Measurements from ENCODE around the gene CBX1.
"Not testable (repeated sequence)": the region's sequence is repeated elsewhere in the genome, so short reads cannot be mapped to it uniquely, and the experiment has no call there.

The CBX1 gene

DNA sequence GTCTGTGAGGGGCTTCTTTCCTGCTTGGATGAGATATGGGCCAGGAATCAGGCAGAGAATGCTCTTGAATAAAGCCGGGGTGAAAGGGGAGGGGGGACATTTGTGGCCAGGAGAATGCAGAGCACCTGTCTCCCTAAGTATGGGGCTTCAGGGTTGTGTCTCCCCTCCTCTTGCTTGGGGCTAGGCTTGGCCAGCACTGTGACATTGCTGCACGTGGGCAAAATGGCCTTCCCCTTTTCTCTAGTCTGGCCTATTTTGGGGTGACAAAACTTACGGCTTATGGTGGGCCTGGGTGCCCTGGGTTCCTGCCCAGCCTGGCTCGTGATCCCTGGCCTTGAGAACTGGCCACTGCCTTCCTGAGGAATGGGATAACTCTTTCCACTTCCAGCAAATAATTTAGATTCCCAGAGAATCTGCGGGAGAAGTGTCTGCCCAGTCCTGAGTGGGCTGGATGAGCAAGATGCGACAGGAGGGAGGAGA lies 47.5 kb downstream of the CBX1 start:
- no peak for FAIRE-seq
- no peak for DNase-seq (ENCODE audit: low spot score)

DNA sequence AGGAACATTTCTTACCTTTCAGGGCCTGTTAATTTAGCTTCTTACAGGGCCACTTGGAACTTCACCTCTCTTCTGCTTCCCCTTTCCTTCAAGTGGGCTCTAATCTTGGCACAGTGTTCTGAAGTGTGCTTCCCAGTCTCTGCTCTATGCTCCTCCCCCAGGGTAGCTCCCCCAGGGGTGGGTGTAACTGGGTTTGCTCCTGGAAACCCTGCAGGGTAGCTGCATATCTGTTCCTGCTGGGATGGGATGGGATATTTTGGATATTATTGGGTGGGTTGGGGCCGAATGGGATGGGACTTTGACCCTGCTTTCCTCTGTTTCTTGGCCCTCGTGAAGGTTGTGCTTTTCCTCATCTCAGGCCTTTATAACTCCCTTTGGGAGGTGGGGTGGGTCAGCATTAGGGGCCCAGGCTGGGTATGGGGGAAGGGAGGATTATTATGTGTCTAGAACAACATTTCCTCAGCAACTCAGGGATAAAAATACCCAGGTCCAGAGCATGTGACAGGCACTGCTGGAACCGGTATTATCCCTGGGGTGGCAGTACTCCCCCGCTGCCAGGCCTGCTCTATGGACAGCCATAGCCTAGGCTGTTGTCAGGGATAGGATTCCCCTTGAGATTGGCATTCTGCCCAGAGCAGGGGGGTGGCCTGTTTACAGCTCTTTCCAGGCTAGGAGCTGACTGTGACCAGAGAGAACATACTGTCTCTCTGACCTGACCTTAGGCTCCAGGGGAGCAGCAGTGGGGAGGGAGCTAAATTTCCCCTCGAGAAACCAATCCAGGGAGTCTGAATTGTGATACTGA lies 48.1 kb downstream of the CBX1 start:
- FAIRE-seq (no peak), DNase-seq (ENCODE audit: low spot score) (peak; percentile 30)

DNA sequence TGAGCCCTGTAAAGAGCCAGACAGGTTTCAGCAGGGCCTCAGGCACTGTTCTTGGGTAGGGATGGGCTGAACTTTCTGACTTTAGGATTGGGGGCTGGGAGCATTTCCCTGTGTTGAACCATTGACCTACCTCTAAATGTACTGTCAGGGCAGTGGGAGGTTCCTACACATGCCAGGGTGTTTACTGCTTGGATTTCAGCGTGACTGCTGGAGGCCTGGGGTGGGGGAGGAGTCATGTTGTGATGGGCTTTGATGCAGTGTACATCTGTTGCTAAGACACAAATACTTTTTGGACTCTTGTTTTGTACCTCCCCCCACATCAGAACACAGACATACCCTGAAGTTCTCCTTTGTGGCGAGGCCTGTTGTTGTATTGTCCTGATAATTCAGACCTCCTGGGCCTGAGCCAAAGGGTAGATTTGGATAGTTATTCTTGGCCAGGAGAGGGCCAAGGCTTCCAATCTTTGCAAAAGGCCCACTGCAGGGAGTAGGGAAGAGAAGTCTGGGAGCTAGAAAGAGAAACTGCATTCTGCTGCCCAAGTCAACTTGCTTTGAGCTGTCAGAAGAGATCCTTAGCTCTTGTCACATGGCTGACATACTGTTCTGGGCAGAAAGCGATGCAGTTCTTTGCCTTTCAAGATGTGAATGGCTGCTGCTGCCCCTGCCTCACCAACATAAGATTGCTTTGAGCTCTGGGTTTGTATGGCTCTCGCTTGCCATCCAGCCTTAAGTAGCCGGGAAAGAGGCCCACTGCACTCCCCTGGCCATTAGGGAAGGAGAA lies 49.4 kb downstream of the CBX1 start:
- DNase-seq (ENCODE audit: low spot score) (no peak), FAIRE-seq (no peak)

DNA sequence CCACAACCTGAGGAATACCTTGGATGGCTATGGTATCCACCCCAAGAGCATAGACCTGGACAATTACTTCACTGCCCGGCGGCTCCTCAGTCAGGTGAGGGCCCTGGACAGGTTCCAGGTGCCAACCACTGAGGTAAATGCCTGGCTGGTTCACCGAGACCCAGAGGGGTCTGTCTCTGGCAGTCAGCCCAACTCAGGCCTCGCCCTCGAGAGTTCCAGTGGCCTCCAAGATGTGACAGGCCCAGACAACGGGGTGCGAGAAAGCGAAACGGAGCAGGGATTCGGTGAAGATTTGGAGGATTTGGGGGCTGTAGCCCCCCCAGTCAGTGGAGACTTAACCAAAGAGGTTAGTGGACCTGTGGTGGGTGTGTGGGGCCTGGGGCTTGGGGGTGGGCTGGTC lies 50.0 kb downstream of the CBX1 start:
- FAIRE-seq (no peak), DNase-seq (ENCODE audit: low spot score) (no peak)

DNA sequence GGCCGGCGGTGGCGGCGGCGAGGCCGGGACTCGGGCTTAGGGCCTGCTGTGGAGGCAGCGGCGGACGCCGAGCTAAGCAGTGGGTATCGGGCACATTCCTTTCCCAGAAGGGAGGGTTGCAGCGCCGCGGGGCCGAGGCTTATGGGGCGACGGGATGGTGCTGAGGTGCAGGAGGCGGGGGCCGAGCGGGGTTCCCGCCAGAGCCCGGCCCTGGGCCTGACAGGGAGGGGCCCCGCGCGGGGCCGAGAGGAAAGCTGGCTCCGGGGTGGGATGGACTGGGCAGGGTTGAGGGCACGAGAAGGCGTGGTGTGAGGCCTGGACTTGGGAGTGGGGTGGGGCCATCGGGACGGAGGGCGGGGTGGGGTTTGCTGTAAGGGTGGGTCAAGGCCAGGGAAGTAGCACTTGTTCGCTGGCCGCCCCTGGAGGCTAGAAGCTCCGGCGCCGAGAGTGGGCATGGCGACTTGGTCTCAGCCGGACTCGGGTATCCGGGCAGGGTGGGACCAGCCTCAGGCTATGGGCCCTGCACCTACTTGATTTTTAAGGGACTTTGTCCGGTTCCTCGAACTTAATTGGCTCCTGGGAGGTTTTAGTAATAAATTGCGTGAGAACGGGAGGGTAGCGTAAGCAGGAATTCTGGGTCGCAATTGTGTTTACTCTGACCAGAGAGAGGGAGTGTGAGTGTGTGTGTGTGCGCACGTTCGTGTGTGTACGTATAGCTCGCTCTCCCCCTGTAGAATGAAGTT lies 52.7 kb downstream of the CBX1 start:
- FAIRE-seq (no peak), DNase-seq (ENCODE audit: low spot score) (peak; percentile 85)

- FAIRE-seq (peak; percentile 84), DNase-seq (ENCODE audit: low spot score) (peak; percentile 99)
Measured at GRCh38 chr17:48047741-48048383, 53.4 kb downstream of the CBX1 start, which contains the start of gene NFE2L1. TSS of gene NFE2L1 (plus strand) at chr17:48048359. CDS start at chr17:48051119, 2,760 bp downstream.

DNA sequence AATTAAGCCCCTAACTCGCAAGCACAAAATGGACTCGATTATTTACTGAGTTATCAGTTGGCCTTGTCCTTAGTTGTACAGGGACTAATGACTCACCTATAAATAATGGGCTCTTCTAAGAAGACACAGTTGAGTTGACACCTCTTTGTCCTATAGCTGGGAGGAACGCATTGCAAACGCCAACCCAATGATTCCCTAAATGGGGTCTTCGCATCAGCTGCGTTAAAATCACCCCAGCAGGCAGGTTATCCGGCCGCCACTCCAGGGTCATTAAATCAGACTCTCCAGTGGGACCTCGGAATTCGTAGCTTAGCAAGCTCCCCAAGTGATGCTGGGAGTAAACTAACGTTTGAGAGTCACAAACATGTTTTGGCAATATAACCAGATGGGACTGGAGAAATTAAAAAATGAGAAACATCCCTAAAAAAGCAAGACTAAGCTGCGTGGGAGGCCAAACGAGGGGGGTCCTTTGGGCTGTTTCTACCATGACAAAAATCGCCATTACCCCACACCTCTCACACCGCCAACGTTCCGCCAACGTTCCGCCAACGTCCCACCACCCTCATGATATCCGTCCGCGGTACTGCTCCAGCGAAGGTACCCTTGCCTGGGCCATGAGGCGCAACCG lies 54.1 kb downstream of the CBX1 start:
- DNase-seq (ENCODE audit: low spot score) (no peak), FAIRE-seq (no peak)

DNA sequence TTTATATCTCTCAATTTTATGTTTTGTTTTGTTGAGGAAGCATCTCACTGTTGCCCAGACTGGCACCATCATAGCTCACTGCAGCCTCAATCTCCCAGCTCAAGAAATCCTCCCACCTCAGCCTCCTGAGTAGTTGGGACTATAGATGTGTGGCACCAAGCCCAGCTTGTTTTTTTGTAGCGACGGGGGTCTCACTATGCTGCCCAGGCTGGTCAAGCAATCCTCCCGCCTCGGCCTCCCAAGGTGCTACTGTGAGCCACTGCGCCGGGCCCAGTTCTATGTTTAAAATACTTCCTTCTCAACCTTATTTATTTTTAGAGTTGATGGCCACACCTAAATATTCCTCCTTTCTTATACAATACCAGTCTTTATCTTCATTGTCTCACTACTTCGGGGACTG lies 55.0 kb downstream of the CBX1 start:
- no peak for FAIRE-seq

DNA sequence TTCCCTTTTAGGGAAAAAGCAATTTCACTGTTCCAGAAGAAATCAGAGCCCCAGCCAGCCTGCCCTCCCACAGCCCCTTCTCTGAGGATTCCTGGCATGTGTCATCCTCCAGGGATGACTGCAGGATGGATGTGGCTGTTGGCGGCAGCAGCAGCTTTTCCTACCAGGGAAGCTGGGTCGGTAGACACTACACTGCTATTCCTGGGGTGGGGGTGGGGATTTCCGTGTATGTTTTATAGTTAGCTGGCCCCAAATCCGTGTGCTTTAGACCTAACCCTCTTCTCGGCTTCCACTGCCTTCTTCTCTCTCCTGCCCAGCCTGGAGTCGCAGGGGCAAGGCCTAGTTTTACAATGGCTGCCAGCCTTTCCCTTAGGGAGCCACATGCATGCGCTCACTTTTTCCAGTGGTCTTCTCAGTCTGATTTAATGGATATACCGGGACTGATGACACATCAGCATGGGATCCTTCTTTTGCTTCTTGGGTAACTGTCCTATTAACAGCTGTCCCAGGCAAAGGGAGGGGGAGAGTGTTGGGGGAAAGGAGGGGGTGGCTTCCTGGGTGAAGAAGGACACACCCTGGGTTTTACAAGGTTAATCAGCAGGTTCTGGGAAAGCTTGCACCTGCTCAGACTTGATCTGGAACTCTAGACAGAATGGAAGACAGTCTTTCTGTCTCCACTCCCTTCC lies 55.8 kb downstream of the CBX1 start:
- DNase-seq (ENCODE audit: low spot score) (no peak), FAIRE-seq (no peak)

More for the DNA sequence above, 55.0 kb downstream of the CBX1 start:
- no peak for DNase-seq (ENCODE audit: low spot score)

DNA sequence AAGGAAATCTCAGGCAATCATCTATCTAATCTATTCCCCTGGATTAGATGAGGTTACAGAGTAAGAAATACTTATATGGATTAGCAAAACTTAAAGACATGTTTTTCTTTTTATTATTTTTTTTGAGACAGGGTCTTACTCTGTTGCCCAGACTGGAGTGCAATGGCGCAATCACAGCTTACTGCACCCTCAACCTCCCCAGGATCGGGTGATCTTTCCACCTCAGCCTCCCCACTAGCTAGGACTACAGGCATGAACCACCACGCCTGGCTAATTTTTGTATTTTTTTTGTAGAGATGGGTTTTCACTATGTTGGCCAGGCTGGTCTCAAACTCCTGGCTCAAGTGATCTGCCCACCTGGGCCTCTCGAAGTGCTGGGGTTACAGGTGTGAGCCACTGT lies 56.4 kb downstream of the CBX1 start:
- no peak for FAIRE-seq
- DNase-seq (ENCODE audit: low spot score) = no peak

DNA sequence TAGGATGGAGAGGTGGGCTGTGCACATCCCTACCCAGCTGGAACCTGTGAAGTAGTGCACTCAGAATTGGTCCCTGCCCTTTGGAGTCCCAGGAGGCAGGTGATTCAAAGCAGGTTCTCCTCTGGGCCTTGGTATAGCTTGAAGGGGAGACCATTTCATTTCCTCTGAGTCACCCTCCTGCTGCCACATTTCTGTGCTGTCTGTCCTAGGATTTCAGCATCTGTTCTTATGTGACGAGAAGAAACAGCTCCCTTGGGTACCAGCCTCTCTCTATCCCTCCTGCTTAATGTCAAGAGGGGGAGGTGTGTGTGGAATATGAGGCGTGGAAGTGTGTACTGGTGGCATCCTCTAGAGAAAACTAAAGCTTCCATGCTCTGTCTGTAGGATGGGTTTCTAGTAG lies 58.1 kb downstream of the CBX1 start:
- DNase-seq (ENCODE audit: low spot score) = no peak
- no peak for FAIRE-seq

DNA sequence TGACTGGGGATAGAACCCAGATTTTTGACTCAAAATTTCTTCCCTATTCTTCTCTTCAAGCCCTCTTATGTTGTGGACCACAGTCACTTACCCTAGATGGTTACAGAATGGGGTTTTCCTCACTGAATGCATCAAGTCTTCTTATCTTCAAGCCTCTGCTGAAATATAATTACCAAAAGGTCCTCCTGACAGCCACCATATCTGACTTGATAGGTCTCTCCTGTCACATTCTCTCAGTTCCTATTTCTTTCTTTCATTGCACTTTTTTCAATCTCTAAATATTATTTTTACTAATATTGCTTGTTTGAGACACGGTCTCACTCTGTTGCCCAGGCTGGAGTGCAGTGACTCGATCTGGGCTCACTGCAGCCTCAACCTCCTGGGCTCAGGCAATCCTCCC lies 62.6 kb downstream of the CBX1 start:
- no peak for DNase-seq (ENCODE audit: low spot score)
- no peak for FAIRE-seq

- no peak for FAIRE-seq
Measured at GRCh38 chr17:48037838-48038323, 63.4 kb downstream of the CBX1 start.

DNA sequence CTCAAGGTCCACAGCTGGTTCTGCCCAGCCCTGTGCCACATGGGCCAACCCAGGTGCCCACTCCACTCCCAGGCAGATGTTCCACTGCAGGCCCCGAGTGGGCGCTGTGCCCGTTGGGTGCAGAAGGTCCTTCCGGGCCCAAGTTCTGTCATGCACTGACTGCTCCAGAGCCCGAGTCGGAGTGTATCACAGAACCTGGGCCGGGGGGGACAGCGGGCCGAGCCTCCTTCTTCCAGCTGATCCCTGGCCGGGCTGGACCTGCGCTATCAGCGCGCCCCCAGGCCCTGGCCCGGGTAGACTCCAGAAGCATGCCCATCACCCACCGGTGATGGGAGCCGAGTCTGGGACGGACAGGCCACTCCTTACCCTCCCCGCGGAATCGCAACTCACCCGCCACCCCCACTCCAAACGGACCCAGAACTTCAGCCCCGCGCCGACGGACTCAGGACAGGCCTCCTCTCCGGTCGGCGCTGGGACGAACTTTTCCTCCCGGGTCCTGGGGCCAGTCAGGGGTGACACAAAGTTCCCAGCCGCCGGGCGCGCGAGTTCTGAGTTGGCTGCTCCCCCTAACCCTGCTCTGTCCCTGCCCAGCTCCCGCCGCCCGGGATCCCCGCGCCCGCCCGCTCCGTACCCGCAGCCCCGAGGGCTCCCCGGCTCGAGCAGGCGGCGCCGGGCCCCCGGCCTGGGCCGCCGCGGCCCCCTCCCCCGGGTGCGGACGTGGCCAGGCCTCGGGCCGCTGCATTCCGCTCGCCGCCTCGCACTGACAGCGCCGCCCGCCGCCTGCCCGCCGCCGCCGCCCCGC lies 64.0 kb downstream of the CBX1 start, which contains the start of gene COPZ2:
TSS of gene COPZ2 (minus strand) at position 762 of the 802 bp plus-strand sequence. CDS start at position 742, 20 bp downstream.
- DNase-seq (ENCODE audit: low spot score) = no peak
- no peak for FAIRE-seq

More at GRCh38 chr17:48037838-48038323, 63.4 kb downstream of the CBX1 start:
- no peak for DNase-seq (ENCODE audit: low spot score)

DNA sequence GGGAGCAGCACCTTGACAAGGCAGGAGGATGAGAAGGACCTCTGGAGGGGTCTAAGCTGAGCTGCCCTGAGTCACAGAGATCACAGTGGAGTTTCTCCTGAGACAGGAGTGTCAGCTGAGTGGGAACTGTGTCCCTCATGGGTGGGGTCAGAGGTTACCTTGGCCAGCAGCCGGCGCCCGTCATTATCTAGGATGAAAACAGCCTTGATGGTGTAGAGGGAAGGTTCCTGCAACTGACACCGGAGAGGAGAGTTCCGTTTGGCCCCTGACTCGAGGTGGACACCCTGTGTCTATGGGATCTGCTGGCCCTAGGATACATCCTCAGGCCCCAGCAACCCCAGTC lies 64.6 kb downstream of the CBX1 start:
- no peak for DNase-seq (ENCODE audit: low spot score)
- FAIRE-seq = no peak

DNA sequence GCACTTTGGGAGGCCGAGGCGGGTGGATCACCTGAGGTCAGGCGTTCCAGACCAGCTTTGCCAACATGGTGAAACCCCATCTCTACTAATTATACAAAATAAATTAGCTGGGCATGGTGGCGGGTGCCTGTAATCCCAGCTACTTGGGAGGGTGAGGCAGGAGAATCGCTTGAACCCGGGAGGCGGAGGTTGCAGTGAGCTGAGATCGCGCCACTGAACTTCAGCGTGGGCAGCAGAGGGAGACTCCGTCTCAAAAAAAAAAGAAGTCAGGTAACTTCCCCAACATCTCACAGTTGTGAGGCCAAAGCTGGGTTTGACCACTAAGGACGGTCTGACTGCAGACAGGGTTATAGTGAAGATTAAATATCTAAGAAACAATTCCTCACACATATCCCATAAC lies 66.5 kb downstream of the CBX1 start:
- FAIRE-seq; DNase-seq (ENCODE audit: low spot score): not testable (repeated sequence)

DNA sequence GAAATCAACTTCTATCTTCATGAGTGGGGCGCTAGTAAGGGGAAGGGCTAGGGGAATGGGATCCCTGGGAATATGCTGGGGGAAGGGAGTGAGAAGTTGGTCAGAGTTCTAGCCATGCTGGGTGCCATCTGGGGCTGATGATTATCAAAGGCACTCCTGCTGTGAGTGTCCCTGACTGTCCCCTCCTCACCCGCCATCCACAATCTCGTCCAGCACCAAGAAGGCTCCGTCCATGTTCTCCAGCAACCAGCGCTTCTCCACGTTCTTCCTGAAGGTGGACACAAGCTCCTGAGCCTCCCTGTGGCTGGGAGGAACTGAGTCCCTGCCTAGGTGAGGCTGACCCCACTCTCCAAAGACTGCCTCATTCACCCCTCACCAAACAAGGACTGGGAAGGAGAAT lies 69.3 kb downstream of the CBX1 start:
- DNase-seq (ENCODE audit: low spot score) = no peak
- no peak for FAIRE-seq

GRCh38 chr17:48030531-48030930 lies 70.7 kb downstream of the CBX1 start:
- FAIRE-seq (no peak), DNase-seq (ENCODE audit: low spot score) (no peak)

DNA sequence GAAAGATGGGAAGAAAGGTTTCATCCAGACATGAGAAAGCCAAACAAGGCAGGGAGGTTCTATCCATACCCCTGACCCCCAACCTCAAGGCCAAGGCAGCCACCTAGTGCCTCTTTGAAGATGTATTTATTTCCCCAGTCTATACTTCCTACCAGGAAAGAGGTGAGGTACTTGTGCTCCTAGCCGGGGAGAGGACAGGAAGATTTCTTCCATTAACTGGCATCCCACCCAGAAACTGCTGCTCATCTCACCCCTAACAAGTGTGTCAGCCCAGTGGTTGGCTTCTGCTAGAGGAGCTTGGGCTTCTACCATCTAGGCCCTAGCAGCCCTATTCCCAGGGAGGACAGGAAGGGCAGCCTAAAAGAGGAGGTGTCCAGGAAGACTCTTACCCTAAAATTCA lies 72.5 kb downstream of the CBX1 start:
- FAIRE-seq (no peak), DNase-seq (ENCODE audit: low spot score) (no peak)
